ENCODE data around the gene METTL22. TPM values are rescaled to one million over a fixed set of nuclear protein-coding genes. Genes with fewer than 3 reads are reported as not detected.

The METTL22 gene
- total and polyA plus RNA-seq, 2 experiments from 2014 or later = 17.6 to 19.7 TPM

DNA sequence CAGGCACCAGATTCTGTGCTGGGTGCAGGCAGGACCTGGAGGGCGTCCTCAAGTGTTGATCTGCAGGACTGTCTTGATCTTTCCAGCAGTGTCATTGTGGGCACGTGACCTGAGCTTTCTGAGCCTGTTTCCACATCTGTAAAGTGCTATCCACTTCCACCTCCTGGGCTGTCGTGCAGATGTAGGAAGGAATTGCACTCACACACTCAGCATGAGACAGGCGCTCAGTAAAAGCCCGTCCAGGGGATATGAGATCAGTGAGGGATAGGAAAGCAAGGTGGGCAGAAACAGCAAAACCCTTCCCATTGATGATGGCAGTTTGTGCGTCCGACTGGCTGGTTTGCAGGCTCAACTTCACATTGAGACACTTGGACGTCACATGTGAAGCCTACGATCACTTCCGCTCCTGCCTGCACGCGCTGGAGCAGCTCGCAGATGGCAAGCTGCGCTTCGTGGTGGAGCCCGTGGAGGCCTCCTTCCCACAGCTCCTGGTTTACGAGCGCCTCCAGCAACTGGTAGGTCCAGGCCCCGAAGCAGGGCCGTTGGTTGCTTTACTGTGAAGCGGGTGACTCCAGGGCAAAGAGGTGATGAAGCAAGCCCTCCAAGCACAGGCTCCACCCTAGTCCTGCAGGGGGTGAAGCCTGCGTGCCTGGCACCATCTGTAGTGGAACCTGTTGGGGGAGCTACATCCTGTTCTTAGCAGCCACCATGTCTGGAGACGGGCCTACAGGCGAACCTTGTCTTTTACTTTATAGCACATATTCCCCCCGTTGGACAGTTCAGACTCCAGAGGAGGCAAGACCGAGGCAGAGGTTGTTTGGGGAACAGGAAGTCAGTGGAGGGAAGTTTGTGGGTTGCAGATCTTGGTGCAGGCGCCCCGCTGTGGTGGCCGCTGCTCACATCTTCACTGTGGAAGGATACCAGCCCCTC, 23.0 kb downstream of the METTL22 start:
- H3K9me2 ChIP-seq (replicated peaks; ENCODE audit: insufficient read depth) = no peaks in the 10 kb centered on the region
- no peak overlapping the region for H3K4me3 ChIP-seq
- no peak overlapping the region for H3K4me2 ChIP-seq
- no peaks in the 10 kb centered on the region for H4K20me1 ChIP-seq (ENCODE audit: insufficient read depth, poor library complexity, severe bottlenecking)
- no peak for DNase-seq (ENCODE audit: low spot score)
- TF ChIP-seq EZH2 (IDR thresholded peaks at IDR 0.05; ENCODE audit: borderline replicate concordance) (no peak), CTCF (IDR thresholded peaks at IDR 0.05; ENCODE audit: poor library complexity) (no peak), EZH2phosphoT487 (IDR thresholded peaks at IDR 0.05; ENCODE audit: low read depth, severe bottlenecking, unreplicated experiment) (no peak)
- WGBS (ENCODE audit: low lambda C conversion rate, missing lambda C conversion rate) = 93% methylated on average over 29 of the region's 29 CpGs
- no peak overlapping the region for H3K27ac ChIP-seq
- no peaks in the 10 kb centered on the region for H3K9me3 ChIP-seq (ENCODE audit: low read depth)
- no peaks in the 10 kb centered on the region for H3K79me2 ChIP-seq
- no peaks in the 10 kb centered on the region for H3K4me1 ChIP-seq (ENCODE audit: insufficient read depth)
- no peaks in the 10 kb centered on the region for H3K27me3 ChIP-seq
- H3K36me3 ChIP-seq (replicated peaks; ENCODE audit: insufficient read depth, low read depth) = no peaks in the 10 kb centered on the region
- no peak overlapping the region for H2AFZ ChIP-seq

DNA sequence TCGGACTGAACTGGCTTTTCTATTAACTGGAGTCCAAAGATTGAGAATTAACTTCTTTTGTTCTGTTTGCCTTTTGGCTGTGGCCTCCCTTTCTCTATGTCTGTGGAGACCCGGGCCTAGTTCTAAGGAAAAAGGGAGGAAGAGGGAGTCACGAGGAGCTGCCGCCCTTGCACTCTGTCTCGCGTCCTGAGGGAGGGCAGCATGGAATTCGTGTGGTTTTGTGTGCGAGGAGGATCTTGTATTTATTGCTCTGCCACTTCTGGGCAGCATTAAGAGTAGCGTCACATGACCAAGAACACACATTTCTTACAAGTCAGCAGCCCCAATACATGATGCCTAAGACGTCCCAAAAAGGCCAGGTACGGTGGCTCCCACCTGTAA, 23.6 kb downstream of the METTL22 start:
- H2AFZ ChIP-seq = no peak overlapping the region
- H3K9me2 ChIP-seq (replicated peaks; ENCODE audit: insufficient read depth) = no peaks in the 10 kb centered on the region
- no peak for TF ChIP-seq EZH2phosphoT487 (IDR thresholded peaks at IDR 0.05; ENCODE audit: low read depth, severe bottlenecking, unreplicated experiment)
- no peak for TF ChIP-seq CTCF (IDR thresholded peaks at IDR 0.05; ENCODE audit: poor library complexity)
- no peak for TF ChIP-seq EZH2 (IDR thresholded peaks at IDR 0.05; ENCODE audit: borderline replicate concordance)
- H3K79me2 ChIP-seq = no peaks in the 10 kb centered on the region
- no peak overlapping the region for H3K4me3 ChIP-seq
- no peak overlapping the region for H3K4me2 ChIP-seq
- 84% methylated on average over 11 of the region's 11 CpGs for WGBS (ENCODE audit: low lambda C conversion rate, missing lambda C conversion rate)
- no peak overlapping the region for H3K27ac ChIP-seq
- H3K9me3 ChIP-seq (ENCODE audit: low read depth) = no peaks in the 10 kb centered on the region
- no peaks in the 10 kb centered on the region for H4K20me1 ChIP-seq (ENCODE audit: insufficient read depth, poor library complexity, severe bottlenecking)
- H3K27me3 ChIP-seq = no peaks in the 10 kb centered on the region
- no peaks in the 10 kb centered on the region for H3K4me1 ChIP-seq (ENCODE audit: insufficient read depth)
- DNase-seq (ENCODE audit: low spot score) = no peak
- no peaks in the 10 kb centered on the region for H3K36me3 ChIP-seq (replicated peaks; ENCODE audit: insufficient read depth, low read depth)

GRCh38 chr16:8645831-8646230, 24.3 kb downstream of the METTL22 start:
- Histone ChIP-seq H3K36me3 (replicated peaks; ENCODE audit: insufficient read depth, low read depth) (no peaks in the 10 kb centered on the region), H3K79me2 (no peaks in the 10 kb centered on the region), H3K4me2 (no peak overlapping the region), H4K20me1 (ENCODE audit: insufficient read depth, poor library complexity, severe bottlenecking) (no peaks in the 10 kb centered on the region), H2AFZ (no peak overlapping the region), H3K27ac (no peak overlapping the region), H3K9me3 (ENCODE audit: low read depth) (no peaks in the 10 kb centered on the region), H3K4me3 (no peak overlapping the region), H3K9me2 (replicated peaks; ENCODE audit: insufficient read depth) (no peaks in the 10 kb centered on the region), H3K4me1 (ENCODE audit: insufficient read depth) (no peaks in the 10 kb centered on the region), H3K27me3 (no peaks in the 10 kb centered on the region)
- 94% methylated on average over 13 of the region's 13 CpGs for WGBS (ENCODE audit: low lambda C conversion rate, missing lambda C conversion rate)
- DNase-seq (ENCODE audit: low spot score) = no peak
- TF ChIP-seq EZH2 (IDR thresholded peaks at IDR 0.05; ENCODE audit: borderline replicate concordance) (no peak), EZH2phosphoT487 (IDR thresholded peaks at IDR 0.05; ENCODE audit: low read depth, severe bottlenecking, unreplicated experiment) (no peak), CTCF (IDR thresholded peaks at IDR 0.05; ENCODE audit: poor library complexity) (no peak)

Data from hepatocyte (in vitro differentiated cells).